LNCaP clone FGC (cell line): ENCODE results near the gene KCNK7.
"Not testable (repeated sequence)": the region's sequence is repeated elsewhere in the genome, so short reads cannot be mapped to it uniquely, and the experiment has no call there.

ENCODE experiments used
- DNase-seq: peaks from one replicate; pipeline ENCODE4 v3.0.0-alpha.2; 2011; ENCODE audit warnings: low read depth
- H3K4me3 ChIP-seq: 2 replicates; pipeline ENCODE4 v1.5.1; 2011; ENCODE audit warnings: mild to moderate bottlenecking, low read depth, low read length, control low read depth
- CTCF ChIP-seq: IDR thresholded peaks from 2 replicates; pipeline ENCODE4 v1.5.1; 2012; ENCODE audit warnings: mild to moderate bottlenecking; ENCODE audit not compliant: control insufficient read depth, insufficient read depth; ENCODE audit errors: extremely low read depth

Gene KCNK7

GRCh38 chr11:65639623-65640482 lies 44.3 kb upstream of the KCNK7 start:
- DNase-seq, result no peak
- no peak overlapping the region for H3K4me3 ChIP-seq
- TF ChIP-seq CTCF, result no peak

GRCh38 chr11:65639228-65639597 lies 43.6 kb upstream of the KCNK7 start:
- H3K4me3 ChIP-seq, result not testable (repeated sequence)

GRCh38 chr11:65637794-65638419 lies 42.3 kb upstream of the KCNK7 start, which contains the start of gene SIPA1:
Gene SIPA1, plus strand, starts transcription at chr11:65638101. Its CDS starts 2,821 bp downstream, at chr11:65640922.
- peak; percentile 30 for DNase-seq
- peak within 1 kb of the TSS; percentile 49 for H3K4me3 ChIP-seq
- TF ChIP-seq CTCF, result peak; percentile 52

More at GRCh38 chr11:65639228-65639597, 43.6 kb upstream of the KCNK7 start:
- not testable (repeated sequence) for DNase-seq

- DNase-seq, result no peak
- TF ChIP-seq CTCF, result no peak
- H3K4me3 ChIP-seq, result no peak overlapping the region
These were observed 41.5 kb upstream of the KCNK7 start for GRCh38 chr11:65637032-65637557.

GRCh38 chr11:65636108-65637031 lies 40.8 kb upstream of the KCNK7 start:
- TF ChIP-seq CTCF, result no peak
- DNase-seq, result no peak
- H3K4me3 ChIP-seq, result no peak overlapping the region

- no peak for TF ChIP-seq CTCF
- no peak overlapping the region for H3K4me3 ChIP-seq
- no peak for DNase-seq
These were observed 39.5 kb upstream of the KCNK7 start for GRCh38 chr11:65634905-65635731.
